Hair follicular keratinocyte (primary cell): ENCODE data around the gene TMEM50A. TPM values are rescaled to one million over a fixed set of nuclear protein-coding genes. Genes with fewer than 3 reads are reported as not detected.

Experiments used
- total RNA-seq: library from RNA; depleted of rRNA; stranded (reverse); fragments of >200 nt; gene quantifications from 2 replicates; pipeline ENCODE4 v1.2.3, GENCODE V29; 2015

TMEM50A gene
- 90.7 and 97.5 TPM in 2 replicates for total RNA-seq

DNA sequence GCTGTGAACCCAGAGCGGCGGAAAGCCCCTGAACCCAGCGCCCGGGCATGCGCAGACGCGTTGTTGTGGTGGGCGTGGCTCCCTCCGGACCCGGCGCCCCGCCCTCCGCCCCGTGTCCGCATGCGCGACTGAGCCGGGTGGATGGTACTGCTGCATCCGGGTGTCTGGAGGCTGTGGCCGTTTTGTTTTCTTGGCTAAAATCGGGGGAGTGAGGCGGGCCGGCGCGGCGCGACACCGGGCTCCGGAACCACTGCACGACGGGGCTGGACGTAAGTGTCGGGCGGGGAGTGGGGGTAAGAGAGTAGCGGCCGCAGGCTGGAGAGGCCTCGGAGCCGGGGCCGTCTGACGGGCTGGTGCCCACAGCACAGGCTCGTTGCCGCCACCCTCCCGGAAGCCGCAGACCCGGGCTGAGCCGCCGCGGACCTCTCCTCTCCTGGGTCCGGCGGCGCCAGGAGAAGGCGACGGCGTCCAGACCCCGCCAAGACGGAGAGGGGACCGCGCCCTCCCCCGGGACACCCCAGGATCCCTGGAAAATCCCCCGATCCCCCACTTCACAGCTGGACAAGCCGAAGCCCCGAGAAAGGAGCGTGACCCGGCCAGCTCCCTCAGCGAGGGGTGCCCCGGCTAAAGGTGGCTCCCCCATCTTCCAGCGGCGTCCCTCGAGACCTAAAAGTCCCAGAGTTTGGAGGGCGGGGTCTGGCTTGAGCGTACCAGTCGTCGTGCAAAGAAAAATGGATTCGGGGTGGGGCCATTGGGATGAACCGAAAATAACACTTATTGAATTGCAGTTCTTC lies at the start of gene TMEM50A:
Gene TMEM50A, plus strand, starts transcription at position 147 of the 794 bp plus-strand sequence. CDS start 2,153 bp downstream, outside the sequence.

Other genes with a start within 250 kb of the TMEM50A start
- gene SYF2, start 105.8 kb upstream of the TMEM50A start, total RNA-seq, result 32.6 and 33.5 TPM in 2 replicates
- 21.2 and 32.1 TPM in 2 replicates for gene RSRP1, start 90.9 kb upstream of the TMEM50A start, total RNA-seq
- not detected in 2 replicates for gene RHD, start 65.8 kb upstream of the TMEM50A start, total RNA-seq
- gene RHCE, start 82.5 kb downstream of the TMEM50A start, total RNA-seq, result 0.31 and 0.95 TPM in 2 replicates
- 11.5 and 15.0 TPM in 2 replicates for gene MACO1, start 92.6 kb downstream of the TMEM50A start, total RNA-seq
- 29.3 TPM in 2 replicates for gene LDLRAP1, start 205.3 kb downstream of the TMEM50A start, total RNA-seq